Cardiac fibroblast (primary cell): ENCODE results near the gene CREB3L2.
"Not testable (repeated sequence)": the region's sequence is repeated elsewhere in the genome, so short reads cannot be mapped to it uniquely, and the experiment has no call there.

Experiments used
- DNase-seq, 2 donors: peaks; one replicate each; pipeline versions ENCODE4 v3.0.0 to v3.0.0-alpha.2; 2010; ENCODE audit warnings: low read depth in 2 of 2
- H3K4me3 ChIP-seq, 2 donors: replicated peaks in 1 of 2; 1 replicate in 1 of 2; 2 replicates in 1 of 2; pipeline ENCODE4 v1.5.1; 2011; ENCODE audit warnings: low read depth in 2 of 2, low read length in 2 of 2, mild to moderate bottlenecking in 2 of 2, moderate library complexity in 1 of 2
- TF ChIP-seq, protein P1 (sequence below): IDR thresholded peaks from one replicate; pipeline ENCODE4 v1.5.1; 2011; ENCODE audit warnings: low read depth, mild to moderate bottlenecking, low read length, inconsistent platforms

The CREB3L2 gene

DNA sequence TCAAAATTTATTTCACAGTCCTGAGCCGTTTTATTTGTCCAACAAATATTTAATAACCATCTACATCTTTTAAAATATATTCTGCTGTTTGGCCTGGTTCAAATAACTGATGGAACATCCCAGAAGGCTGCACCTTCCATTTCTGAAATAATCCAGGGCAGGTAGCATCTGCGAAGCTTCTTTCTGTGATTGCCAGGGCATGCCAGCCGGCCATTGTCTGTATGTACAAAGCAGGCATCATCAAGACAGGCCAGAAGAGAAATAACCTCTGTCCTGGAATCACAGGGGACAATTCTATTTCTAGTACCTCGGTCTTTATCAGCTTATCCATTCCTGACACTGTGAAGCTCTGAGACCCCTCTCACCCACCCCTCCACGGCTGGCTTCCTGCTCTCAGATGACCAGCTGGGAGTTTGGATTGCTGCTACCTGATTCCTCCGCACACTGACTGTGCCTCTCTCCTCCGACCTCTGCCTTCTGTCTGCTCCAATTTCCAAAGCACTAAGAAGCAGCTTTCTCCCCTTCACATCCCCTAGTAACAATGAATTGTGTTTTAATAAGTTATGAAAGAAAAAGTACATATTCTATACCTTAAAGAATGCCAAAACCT, 163.1 kb downstream of the CREB3L2 start:
- H3K4me3 ChIP-seq = no peak overlapping the region
- TF ChIP-seq, protein P1, sequence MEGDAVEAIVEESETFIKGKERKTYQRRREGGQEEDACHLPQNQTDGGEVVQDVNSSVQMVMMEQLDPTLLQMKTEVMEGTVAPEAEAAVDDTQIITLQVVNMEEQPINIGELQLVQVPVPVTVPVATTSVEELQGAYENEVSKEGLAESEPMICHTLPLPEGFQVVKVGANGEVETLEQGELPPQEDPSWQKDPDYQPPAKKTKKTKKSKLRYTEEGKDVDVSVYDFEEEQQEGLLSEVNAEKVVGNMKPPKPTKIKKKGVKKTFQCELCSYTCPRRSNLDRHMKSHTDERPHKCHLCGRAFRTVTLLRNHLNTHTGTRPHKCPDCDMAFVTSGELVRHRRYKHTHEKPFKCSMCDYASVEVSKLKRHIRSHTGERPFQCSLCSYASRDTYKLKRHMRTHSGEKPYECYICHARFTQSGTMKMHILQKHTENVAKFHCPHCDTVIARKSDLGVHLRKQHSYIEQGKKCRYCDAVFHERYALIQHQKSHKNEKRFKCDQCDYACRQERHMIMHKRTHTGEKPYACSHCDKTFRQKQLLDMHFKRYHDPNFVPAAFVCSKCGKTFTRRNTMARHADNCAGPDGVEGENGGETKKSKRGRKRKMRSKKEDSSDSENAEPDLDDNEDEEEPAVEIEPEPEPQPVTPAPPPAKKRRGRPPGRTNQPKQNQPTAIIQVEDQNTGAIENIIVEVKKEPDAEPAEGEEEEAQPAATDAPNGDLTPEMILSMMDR = no peak
- no peak for DNase-seq

DNA sequence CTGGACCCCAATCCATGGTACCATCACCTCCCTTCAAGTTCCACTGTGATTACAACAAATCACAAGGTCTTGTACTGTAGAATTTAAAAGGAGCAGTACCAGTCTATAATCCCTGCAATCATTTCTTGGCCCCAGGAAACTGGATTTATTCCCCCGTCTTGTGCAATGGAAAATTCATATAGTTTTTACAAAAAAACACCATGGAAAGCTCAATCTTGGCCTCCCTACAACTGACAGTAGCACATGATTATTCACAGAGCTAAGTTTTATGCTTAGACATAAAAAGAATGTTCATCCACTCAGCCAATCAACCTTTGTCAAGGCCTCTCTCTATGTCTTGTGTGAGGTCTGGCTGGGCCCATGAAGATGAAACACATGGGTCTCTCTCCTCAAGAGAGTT, 165.3 kb downstream of the CREB3L2 start:
- TF ChIP-seq, protein P1 = no peak
- DNase-seq = no peak

DNA sequence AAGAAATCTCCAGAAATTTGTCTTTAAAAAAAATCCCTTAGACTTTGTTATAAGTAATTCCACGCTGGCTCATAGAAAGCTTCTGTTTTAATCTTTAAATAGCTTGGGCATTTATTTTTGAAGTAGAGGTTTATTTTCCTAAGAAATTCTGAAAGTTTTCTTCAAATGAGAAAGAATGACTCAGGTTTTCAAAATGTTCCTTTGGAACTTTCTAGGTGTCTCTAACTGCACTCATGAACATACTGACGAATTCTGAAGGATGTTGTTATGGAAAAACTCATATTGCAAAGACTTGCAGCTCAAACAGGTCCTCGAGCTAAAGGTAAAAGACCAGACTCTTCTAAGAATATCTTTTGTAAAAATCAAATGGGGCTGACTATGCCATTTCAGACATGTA, 165.8 kb downstream of the CREB3L2 start:
- TF ChIP-seq, protein P1 = no peak
- DNase-seq = peak in 1 of 2 donors; percentile 62
- H3K4me3 ChIP-seq = no peak overlapping the region

More for the DNA sequence above, 165.3 kb downstream of the CREB3L2 start:
- H3K4me3 ChIP-seq = no peak overlapping the region

DNA sequence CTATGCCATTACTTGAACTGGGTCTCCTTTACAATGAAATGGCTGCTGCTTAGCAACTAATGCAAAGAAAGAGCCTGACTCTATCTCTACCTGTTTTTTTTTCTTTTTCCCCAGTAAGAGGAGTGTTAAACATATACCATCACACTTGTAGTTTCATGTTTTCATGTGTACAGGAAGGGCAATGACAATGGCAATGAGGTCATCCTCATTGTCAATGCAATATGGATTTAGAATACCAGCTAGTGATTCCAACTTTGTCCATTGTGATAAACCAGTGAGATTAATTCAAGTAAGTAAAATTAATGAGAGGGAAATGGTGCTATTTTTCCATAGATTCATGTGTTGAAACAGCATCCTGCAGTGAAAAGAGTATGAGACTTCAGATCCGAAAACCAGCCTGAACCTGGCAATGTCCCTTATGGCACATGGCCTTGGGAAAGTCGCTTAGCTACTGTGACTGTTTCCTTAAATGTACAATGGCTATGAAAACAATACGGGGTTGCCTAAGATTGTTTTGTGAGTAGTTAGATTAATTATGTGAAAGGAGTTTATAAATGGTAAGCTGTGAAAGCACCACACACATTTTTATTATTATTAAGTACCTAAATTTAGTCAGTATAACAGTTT, 166.3 kb downstream of the CREB3L2 start:
- H3K4me3 ChIP-seq = no peak overlapping the region
- DNase-seq = no peak
- TF ChIP-seq, protein P1 = no peak

DNA sequence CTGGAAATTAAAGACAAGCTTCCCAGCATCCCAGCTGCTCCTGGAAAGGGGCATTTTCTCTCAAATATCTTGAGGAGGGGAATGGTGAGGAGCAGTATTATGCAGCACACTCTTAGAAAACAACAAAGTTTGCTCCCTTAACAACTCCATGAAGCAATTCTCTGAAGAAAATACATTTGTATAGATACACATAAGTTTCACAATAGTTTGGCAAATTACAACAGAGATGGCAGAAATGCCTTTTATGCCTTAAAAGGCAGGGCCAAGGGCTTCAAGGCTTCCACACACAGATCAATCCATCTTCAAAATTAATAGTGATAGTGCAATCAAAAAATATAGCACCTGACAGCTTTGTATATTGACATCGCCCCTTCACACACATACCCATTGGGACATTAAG, 167.3 kb downstream of the CREB3L2 start:
- TF ChIP-seq, protein P1 = no peak
- no peak for DNase-seq
- no peak overlapping the region for H3K4me3 ChIP-seq

DNA sequence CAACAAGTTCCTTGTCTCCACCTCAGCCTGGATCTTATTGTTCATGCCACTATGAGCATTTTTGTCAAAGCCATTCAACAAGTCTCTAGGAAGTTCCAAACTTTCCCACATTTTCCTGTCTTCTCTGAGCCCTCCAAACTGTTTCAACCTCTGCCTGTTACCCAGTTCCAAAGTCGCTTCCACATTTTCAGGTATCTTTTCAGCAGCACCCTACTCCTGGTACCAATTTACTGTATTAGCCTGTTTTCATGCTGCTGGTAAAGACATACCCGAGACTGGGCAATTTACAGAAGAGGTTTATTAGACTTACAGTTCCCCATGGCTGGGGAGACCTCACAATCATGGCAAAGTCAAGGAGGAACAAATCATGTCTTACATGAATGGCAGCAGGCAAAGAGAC, 168.9 kb downstream of the CREB3L2 start:
- not testable (repeated sequence) for DNase-seq, H3K4me3 ChIP-seq

DNA sequence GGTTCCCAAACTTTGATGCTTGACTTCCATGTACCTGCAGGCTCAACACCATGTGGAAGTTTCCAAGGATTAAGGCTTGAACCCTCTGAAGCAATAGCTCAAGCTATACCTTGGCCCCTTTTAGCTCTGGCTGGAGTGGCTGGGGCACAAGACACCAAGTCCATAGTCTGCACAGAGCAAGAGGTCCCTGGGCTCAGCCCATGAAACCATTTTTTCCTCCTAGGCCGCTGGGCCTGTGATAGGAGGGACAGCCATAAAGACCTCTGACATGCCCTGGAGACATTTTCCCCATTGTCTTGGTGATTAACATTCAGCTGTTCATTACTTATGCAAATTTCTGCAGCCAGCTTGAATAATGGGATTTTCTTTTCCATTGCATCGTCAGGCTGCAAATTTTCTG, 169.5 kb downstream of the CREB3L2 start:
- H3K4me3 ChIP-seq = no peak overlapping the region
- DNase-seq = no peak
- TF ChIP-seq, protein P1 = no peak

DNA sequence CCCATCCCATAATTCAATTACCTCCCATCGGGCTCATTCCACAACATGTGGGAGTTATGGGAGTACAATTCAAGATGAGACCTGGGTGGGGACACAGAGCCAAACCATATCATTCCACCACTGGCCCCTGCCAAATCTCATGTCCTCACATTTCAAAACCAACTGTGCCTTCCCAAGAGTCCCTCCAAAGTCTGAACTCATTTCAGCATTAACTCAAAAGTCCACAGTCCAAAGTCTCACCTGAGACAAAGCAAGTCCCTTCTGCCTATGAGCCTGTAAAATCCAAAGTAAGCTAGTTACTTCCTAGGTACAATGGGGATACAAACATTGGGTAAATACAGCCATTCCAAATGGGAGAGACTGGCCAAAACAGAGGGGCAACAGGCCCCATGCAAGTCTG, 170.3 kb downstream of the CREB3L2 start:
- not testable (repeated sequence) for DNase-seq

More for the DNA sequence above, 170.3 kb downstream of the CREB3L2 start:
- not testable (repeated sequence) for H3K4me3 ChIP-seq
